Hepatocyte (in vitro differentiated cells): ENCODE results near the gene MS4A12. TPM values are rescaled to one million over a fixed set of nuclear protein-coding genes. Genes with fewer than 3 reads are reported as not detected.

Experiments used
- DNase-seq: peaks from one replicate; pipeline ENCODE4 v3.0.0-alpha.2; 2016; ENCODE audit warnings: low spot score
- H2AFZ ChIP-seq: fragments of 200-600 bp; sonication (generic); 2 replicates; pipeline ENCODE4 v1.6.0; 2016; ENCODE audit warnings: antibody characterized with exemption, mild to moderate bottlenecking
- H3K27ac ChIP-seq: fragments of 200-600 bp; sonication (generic); 2 replicates; pipeline ENCODE4 v1.5.1; 2016; ENCODE audit warnings: mild to moderate bottlenecking
- H3K27me3 ChIP-seq: fragments of 200-600 bp; sonication (generic); 2 replicates; pipeline ENCODE4 v1.6.1; 2016
- H3K36me3 ChIP-seq: fragments of 200-600 bp; sonication (generic); replicated peaks from 2 replicates; pipeline ENCODE4 v1.5.1; 2016; ENCODE audit warnings: low read depth; ENCODE audit not compliant: insufficient read depth
- H3K4me1 ChIP-seq: fragments of 200-600 bp; sonication (generic); 2 replicates; pipeline ENCODE4 v1.5.1; 2016; ENCODE audit warnings: mild to moderate bottlenecking, moderate library complexity; ENCODE audit not compliant: insufficient read depth
- H3K4me2 ChIP-seq: fragments of 200-600 bp; sonication (generic); 2 replicates; pipeline ENCODE4 v1.6.0; 2016
- H3K4me3 ChIP-seq: fragments of 200-600 bp; sonication (generic); 2 replicates; pipeline ENCODE4 v1.5.1; 2016; ENCODE audit warnings: mild to moderate bottlenecking
- H3K79me2 ChIP-seq: fragments of 200-600 bp; sonication (generic); 2 replicates; pipeline ENCODE4 v1.6.0; 2017; ENCODE audit warnings: mild to moderate bottlenecking
- H3K9me2 ChIP-seq: fragments of 200-600 bp; sonication (generic); replicated peaks from 2 replicates; pipeline ENCODE4 v1.6.0; 2017; ENCODE audit warnings: mild to moderate bottlenecking; ENCODE audit not compliant: insufficient read depth
- H3K9me3 ChIP-seq: fragments of 200-600 bp; sonication (generic); 2 replicates; pipeline ENCODE4 v1.5.1; 2016; ENCODE audit warnings: low read depth, mild to moderate bottlenecking
- H4K20me1 ChIP-seq: fragments of 200-600 bp; sonication (generic); 2 replicates; pipeline ENCODE4 v1.6.0; 2016; ENCODE audit warnings: mild to moderate bottlenecking; ENCODE audit not compliant: insufficient read depth, poor library complexity, severe bottlenecking
- EZH2 ChIP-seq: fragments of 200-600 bp; sonication (generic); IDR thresholded peaks from 2 replicates; pipeline ENCODE4 v1.6.1; 2016; ENCODE audit warnings: antibody characterized with exemption, mild to moderate bottlenecking, borderline replicate concordance
- EZH2phosphoT487 ChIP-seq: fragments of 200-600 bp; sonication (generic); IDR thresholded peaks from one replicate; pipeline ENCODE4 v1.6.1; 2018; ENCODE audit warnings: antibody characterized with exemption, mild to moderate bottlenecking, low read depth, moderate library complexity; ENCODE audit not compliant: unreplicated experiment, severe bottlenecking
- WGBS: methylation state at CpG from one replicate; pipeline ENCODE4 v1.1.6; 2016; ENCODE audit warnings: low lambda C conversion rate; ENCODE audit errors: missing lambda C conversion rate; 5-methylcytosine and 5-hydroxymethylcytosine counted together
- polyA plus RNA-seq: library from polyadenylated mRNA; unstranded; fragments of >200 nt; fragmentation: Nextera tagmentation; extraction: Ambion mirVana; gene quantifications from 2 replicates; pipeline ENCODE4 v1.2.1, GENCODE V29; 2016
- total RNA-seq: library from RNA; depleted of rRNA; stranded (reverse); fragments of >200 nt; gene quantifications from 2 replicates; pipeline ENCODE4 v1.2.3, GENCODE V29; 2014
- TF ChIP-seq, protein P1 (sequence below): fragments of 200-600 bp; sonication (generic); IDR thresholded peaks from 2 replicates; pipeline ENCODE4 v1.5.1; 2016; ENCODE audit warnings: antibody characterized with exemption, mild to moderate bottlenecking; ENCODE audit not compliant: poor library complexity

Gene MS4A12
- total and polyA plus RNA-seq, 2 experiments from 2014 or later: not detected

DNA sequence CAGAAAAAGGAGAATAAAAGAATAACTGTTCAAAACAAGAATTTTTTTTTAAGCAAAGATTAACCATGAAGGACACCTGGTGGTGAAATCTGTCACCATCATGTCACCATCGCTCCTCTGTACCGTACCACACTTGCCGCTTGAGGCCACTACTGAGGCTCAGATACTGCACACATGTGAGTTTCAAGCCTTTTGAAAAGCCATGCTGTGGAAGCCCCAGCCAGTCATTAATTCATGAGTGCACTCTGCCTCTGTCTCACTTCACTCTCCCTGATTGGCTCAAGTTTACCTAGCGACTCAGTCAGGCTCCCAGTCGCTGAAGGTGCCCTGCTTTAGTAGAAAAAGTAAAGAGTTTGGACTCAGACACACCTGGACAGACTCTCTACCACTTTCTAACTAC, 6.6 kb upstream of the MS4A12 start:
- Histone ChIP-seq H3K4me2 (no peak overlapping the region), H4K20me1 (no peaks in the 10 kb centered on the region), H3K27ac (no peak overlapping the region), H3K36me3 (no peaks in the 10 kb centered on the region), H3K4me3 (no peak overlapping the region), H2AFZ (no peak overlapping the region), H3K27me3 (no peaks in the 10 kb centered on the region), H3K9me3 (no peaks in the 10 kb centered on the region), H3K79me2 (no peaks in the 10 kb centered on the region), H3K4me1 (no peaks in the 10 kb centered on the region), H3K9me2 (no peaks in the 10 kb centered on the region)
- 32% methylated on average over 5 of the region's 5 CpGs for WGBS
- TF ChIP-seq, protein P1, sequence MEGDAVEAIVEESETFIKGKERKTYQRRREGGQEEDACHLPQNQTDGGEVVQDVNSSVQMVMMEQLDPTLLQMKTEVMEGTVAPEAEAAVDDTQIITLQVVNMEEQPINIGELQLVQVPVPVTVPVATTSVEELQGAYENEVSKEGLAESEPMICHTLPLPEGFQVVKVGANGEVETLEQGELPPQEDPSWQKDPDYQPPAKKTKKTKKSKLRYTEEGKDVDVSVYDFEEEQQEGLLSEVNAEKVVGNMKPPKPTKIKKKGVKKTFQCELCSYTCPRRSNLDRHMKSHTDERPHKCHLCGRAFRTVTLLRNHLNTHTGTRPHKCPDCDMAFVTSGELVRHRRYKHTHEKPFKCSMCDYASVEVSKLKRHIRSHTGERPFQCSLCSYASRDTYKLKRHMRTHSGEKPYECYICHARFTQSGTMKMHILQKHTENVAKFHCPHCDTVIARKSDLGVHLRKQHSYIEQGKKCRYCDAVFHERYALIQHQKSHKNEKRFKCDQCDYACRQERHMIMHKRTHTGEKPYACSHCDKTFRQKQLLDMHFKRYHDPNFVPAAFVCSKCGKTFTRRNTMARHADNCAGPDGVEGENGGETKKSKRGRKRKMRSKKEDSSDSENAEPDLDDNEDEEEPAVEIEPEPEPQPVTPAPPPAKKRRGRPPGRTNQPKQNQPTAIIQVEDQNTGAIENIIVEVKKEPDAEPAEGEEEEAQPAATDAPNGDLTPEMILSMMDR: peak; percentile 44
- no peak for TF ChIP-seq EZH2
- peak; percentile 51 for DNase-seq

DNA sequence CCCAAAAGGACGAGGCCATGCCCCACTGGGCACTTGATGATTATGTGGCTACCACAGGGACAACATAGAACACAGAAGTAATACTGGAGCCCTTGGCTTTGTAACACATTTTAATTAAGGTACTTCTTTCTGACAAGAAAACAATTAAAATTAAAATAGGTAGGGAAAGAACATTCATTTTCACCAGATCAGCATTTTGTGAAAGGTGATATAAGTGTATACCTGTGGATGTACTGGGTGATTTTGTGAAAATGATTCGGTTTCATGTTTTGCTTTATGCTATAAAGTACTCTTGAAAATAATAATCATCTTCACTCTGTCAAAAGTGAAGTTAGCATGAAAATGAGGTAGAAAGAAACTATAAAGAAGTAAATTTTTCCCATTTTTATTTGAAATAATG, 876 bp downstream of the MS4A12 start:
- TF ChIP-seq EZH2phosphoT487 (no peak), EZH2 (no peak)
- TF ChIP-seq, protein P1: no peak
- Histone ChIP-seq H3K27ac (no peak overlapping the region), H3K27me3 (no peaks in the 10 kb centered on the region), H3K79me2 (no peaks in the 10 kb centered on the region), H3K36me3 (no peaks in the 10 kb centered on the region), H3K4me3 (no peak overlapping the region), H3K4me2 (no peak overlapping the region), H3K9me2 (no peaks in the 10 kb centered on the region), H3K4me1 (no peaks in the 10 kb centered on the region), H2AFZ (no peak overlapping the region), H3K9me3 (no peaks in the 10 kb centered on the region), H4K20me1 (no peaks in the 10 kb centered on the region)
- DNase-seq: no peak
- WGBS: 90% methylated on average over 2 of the region's 2 CpGs

DNA sequence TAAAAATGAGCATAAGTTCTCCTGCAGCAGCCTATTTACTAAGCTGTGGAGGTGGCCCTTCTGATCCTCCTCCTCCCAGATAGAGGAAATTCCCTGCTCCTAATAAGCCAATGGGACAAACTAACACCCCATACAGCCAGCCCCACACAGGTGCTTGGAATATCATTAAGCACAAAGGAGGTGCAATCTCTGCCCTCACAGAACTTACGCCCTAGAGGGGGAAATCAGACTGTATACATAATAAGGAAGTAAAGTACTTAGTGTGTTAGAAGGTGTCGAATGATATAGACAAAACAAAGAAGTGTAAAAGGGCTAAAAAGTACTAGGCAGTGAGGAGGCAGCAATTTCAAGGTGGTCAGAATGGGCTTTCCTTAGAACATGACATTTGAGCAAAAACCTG, 5.8 kb downstream of the MS4A12 start:
- no peaks in the 10 kb centered on the region for H3K36me3 ChIP-seq
- no peaks in the 10 kb centered on the region for H3K4me1 ChIP-seq
- H2AFZ ChIP-seq: no peak overlapping the region
- H3K4me3 ChIP-seq: no peak overlapping the region
- no peak for DNase-seq
- 82% methylated on average over 2 of the region's 2 CpGs for WGBS
- H3K9me2 ChIP-seq: no peaks in the 10 kb centered on the region
- no peaks in the 10 kb centered on the region for H3K9me3 ChIP-seq
- no peaks in the 10 kb centered on the region for H4K20me1 ChIP-seq
- no peaks in the 10 kb centered on the region for H3K79me2 ChIP-seq
- no peaks in the 10 kb centered on the region for H3K27me3 ChIP-seq
- H3K27ac ChIP-seq: no peak overlapping the region
- TF ChIP-seq, protein P1: no peak
- TF ChIP-seq EZH2phosphoT487: no peak
- TF ChIP-seq EZH2: no peak
- no peak overlapping the region for H3K4me2 ChIP-seq

DNA sequence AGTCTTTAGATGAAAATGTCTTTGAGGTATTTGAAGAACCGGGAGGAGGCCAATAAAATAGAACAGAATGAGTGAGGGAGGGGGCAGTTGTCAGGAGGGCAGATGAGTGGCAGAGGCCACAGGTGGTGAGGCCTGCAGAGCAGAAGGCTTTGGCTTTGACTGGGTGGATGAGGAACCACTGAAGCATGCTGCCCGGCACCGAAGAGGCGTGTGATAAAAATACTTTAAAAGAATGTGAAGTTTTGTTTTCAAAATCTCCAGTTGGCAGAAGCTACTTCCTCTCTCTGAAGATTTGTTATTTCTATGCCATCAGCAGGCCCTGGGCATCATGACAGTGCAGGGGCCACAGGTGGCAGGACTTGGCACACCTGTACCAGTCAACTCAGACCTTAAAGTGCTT, 6.3 kb downstream of the MS4A12 start:
- Histone ChIP-seq H4K20me1 (no peaks in the 10 kb centered on the region), H3K9me2 (no peaks in the 10 kb centered on the region), H3K27ac (no peak overlapping the region), H3K4me3 (no peak overlapping the region), H3K27me3 (no peaks in the 10 kb centered on the region), H3K9me3 (no peaks in the 10 kb centered on the region), H3K36me3 (no peaks in the 10 kb centered on the region), H2AFZ (no peak overlapping the region), H3K4me1 (no peaks in the 10 kb centered on the region), H3K4me2 (no peak overlapping the region), H3K79me2 (no peaks in the 10 kb centered on the region)
- 79% methylated on average over 4 of the region's 4 CpGs for WGBS
- DNase-seq: no peak
- TF ChIP-seq EZH2 (no peak), EZH2phosphoT487 (no peak)
- TF ChIP-seq, protein P1: no peak
